NCI-H526 (cell line): Measurements from ENCODE around the gene ERFE.
"Not testable (repeated sequence)": the region's sequence is repeated elsewhere in the genome, so short reads cannot be mapped to it uniquely, and the experiment has no call there.

Source experiments
- DNase-seq, 2 experiments: peaks; one replicate each; lab custom pipeline; 2025; lab: John Stamatoyannopoulos, UW

ERFE gene, protein sequence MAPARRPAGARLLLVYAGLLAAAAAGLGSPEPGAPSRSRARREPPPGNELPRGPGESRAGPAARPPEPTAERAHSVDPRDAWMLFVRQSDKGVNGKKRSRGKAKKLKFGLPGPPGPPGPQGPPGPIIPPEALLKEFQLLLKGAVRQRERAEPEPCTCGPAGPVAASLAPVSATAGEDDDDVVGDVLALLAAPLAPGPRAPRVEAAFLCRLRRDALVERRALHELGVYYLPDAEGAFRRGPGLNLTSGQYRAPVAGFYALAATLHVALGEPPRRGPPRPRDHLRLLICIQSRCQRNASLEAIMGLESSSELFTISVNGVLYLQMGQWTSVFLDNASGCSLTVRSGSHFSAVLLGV

DNA sequence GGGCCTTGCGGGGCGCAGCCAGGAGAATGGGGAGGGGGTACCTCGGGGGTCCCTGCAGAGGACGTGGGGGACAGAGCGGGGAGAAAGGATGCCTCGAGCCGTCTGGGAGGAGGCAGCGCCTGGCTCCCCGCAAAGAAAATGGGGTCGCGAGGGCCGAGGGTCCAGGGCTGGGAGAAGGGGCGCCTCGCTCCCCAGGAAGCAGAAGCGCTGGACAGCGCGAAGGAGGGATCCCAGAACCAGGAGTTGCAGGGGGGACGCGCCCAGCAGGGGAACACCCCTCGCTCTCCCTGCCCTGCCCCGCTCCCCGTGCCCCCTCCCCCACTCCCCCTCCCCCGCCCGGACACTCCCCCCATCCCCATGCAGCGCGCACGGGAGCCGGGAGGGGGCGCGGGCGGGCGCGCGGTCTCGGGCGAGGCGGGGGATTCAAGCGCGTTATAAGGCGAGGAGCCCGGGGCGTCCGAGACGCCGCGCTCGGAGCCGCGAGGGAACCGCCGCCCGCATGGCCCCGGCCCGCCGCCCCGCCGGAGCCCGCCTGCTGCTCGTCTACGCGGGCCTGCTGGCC, at the start of gene ERFE:
TSS of gene ERFE (plus strand) at position 462 of the 562 bp plus-strand sequence. CDS start at position 500, 38 bp downstream.
- DNase-seq = peak in 1 of 2 experiments; percentile 84

DNA sequence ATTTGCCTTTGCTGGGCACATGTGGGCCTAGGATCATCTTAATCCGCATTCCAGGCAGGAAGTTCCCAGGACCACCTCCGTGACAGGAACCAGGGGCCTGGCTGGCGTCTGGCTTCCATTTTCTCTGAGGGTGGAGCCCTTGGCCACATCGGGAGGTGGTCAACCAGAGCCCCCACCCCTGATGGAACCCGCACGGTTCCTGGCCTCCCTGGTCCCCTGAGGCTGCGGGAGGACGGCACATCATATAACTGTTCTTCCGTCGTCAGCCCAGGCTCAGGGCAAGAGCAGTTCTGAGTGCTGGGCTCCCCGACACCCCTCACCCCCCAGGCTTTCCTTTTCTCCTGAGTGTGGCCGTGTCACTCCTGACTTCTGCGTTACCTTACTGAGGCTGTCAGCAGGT, 45.2 kb upstream of the ERFE start:
- DNase-seq = no peak

GRCh38 chr2:238114331-238114841, 44.4 kb upstream of the ERFE start:
- no peak for DNase-seq

DNA sequence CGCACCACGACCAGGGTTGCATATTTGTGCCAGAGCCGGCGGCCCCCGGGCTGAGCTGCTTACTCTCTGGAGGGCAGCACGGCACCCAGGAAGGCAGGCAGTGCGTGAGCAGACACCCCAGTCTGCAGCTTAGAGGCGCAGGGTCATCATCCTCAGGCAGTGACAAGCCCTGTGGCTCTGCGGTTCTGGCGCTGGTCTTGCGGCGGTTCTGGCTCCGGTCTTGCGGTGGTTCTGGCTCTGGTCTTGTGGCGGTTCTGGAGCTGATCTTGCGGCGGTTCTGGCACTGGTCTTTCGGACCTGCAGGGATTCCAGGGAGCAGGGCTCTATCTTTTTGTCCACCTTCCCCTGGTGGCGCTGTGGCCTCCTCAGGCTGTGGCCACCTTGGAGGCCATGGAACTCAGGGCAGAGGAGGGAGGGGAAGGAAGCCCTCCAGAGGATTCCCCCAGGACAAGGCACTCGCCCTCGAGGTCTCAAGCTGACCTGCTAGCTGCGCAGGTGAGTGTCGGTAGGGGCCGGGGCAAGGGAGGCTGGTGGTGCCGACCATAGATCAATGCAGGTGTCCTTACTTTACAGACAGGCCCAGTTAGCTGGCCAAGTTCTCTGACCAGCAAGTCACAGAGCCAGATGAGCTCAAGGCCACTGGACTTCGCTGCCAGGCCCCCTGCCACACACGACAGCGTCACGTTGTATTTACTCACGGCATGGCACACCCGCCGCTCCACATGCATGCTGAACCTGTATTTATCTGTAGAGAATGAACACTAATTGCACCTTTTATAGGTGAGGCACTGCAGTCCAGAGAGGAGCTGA, 43.7 kb upstream of the ERFE start:
- DNase-seq = no peak

GRCh38 chr2:238115709-238116108, 43.1 kb upstream of the ERFE start:
- not testable (repeated sequence) for DNase-seq

- DNase-seq = no peak
These were observed 42.2 kb upstream of the ERFE start for GRCh38 chr2:238116298-238117198.

- no peak for DNase-seq
These were observed 41.3 kb upstream of the ERFE start for GRCh38 chr2:238117199-238118154.

DNA sequence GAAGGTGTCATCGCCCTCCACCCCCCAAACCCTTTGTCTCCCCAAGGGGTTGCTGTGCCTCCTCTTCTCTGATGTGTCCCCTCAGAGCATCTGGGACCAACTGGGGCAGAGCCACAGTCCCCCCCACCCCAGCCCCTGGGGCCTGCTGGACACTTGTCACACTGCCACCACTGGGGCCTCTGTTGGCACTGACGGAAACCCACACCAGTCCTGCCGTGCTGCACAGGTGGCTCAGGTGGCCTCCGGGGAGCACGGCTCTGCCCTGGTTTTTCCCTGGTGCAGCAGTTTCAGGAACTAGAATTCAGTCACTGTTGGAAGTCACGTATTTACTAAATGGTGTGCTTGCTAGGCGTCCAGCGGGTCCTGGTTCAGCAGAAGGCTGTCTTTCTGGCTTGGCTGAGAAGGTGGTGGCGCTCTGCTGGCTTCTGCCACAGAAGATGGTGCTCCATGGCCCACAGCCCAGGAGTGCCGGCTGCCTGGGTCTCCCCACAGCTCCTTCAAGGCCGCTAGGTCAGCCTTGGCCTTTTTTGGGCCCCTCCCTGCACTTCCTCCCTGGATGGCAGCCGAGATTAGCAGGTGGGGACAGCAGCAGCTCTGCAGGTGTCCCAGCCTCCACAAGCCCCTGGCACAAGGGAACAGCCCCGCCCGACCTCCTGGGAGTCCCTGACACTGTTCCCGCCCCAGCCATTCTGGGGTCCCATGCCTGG, 38.9 kb upstream of the ERFE start:
- no peak for DNase-seq

GRCh38 chr2:238120463-238121298, 38.1 kb upstream of the ERFE start:
- DNase-seq = peak; percentile 28 to 61

- no peak for DNase-seq
These were observed 37.1 kb upstream of the ERFE start for GRCh38 chr2:238121511-238122286.

DNA sequence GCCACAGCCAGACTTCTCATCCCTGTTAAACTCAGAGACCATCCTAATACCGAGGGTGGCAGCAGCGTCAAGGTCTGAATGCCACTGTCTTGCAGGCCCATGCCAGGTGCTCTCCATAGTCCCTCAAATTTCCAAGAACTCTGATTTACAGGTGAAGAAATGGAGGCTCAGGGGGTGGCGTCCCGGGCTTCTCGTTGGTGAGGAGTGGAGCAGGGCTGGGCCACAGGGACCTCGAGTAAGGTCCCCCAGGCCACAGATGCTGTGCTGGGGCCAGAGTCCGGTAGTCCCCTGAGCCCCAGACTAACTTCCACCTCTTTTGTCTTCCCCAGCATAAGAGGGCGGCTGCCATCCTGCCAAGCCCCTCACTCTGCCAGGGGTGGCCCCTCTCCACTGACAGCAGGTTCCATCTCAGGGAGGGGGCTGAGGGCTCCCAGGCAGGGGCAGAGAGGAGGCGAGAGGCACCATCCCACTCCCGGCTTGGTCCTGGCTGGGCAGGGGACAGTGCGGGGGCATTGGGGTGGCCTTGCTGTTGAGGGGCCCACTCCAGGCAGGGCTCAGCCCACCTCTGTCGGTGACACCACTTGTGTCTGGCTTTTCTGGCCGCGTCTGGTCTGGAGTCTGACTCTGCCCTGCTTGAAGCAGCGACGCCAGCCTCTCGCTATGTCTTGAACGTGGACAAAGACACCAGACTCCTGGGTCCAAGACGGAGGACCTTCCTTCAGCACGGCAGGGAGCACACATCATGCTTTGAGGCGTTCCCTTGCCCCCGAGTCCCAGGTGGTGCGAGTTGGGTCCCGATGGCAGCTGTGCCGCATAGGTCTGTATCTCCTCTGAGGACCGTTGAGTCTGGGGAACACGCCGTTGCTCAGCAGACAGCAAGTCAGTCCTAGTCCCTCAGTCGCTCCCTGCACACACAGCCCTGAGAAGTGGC, 36.2 kb upstream of the ERFE start:
- no peak for DNase-seq

DNA sequence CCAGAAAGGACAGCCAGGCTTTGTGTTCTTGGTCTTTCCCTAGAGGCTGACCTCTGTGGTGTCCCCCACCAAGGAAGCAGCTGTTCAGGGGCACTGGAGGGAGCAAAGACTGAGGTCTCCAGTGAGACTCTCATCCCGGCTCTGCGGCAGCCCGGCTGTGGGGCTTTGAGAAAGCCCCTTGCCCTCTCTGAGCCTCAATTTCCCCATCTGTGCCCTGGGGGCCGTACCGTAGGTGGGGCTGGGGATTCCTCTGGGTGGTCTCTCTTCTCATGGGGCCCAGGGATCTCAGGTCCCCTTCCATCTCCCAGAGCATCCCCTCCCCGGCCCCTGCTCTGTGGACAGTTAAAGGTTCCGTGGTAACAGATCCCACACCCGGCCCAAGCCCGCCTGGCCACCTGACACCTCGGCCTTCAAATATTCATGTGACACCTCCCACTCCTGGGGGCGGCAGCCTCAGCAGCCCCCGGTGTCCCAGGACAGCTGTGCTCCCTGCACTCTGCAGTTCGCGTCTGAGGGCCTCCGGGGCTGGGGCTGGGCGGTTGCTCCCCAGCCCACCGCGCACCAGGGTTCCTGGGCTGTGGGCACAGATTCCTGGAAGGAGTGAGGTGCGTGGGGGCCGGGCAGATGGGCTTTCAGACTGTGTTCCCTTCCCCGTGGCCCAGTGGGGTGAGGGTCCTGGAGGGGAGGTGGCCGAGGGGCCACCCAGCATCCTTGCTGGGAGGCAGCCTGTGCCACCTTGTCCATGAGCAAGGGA, 35.4 kb upstream of the ERFE start:
- no peak for DNase-seq

- no peak for DNase-seq
These were observed 34.7 kb upstream of the ERFE start for GRCh38 chr2:238123991-238124470.

DNA sequence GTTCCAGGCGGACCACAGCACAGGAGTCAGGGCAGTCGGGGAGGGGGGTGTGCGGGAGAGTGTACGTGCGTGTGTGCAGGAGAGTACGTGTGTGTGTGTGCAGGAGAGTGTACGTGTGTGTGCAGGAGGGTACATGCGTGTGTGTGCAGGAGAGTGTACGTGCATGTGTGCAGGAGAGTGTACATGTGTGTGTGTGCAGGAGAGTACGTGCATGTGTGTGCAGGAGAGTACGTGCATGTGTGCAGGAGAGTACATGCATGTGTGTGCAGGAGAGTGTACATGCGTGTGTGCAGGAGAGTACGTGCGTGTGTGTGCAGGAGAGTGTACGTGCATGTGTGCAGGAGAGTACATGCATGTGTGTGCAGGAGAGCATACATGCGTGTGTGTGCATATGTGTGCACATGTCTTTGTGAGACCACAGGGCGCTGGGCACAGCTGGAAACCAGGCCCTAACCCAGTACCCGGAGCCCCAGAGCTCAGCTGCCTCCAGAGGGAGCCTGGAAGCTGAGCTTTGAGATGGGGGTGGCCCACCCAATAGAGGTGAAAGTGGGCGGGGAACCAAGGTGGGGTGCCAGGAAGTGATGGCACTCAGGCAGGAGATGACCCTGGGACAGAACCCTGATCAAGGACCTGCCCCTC, 34.2 kb upstream of the ERFE start:
- no peak for DNase-seq

DNA sequence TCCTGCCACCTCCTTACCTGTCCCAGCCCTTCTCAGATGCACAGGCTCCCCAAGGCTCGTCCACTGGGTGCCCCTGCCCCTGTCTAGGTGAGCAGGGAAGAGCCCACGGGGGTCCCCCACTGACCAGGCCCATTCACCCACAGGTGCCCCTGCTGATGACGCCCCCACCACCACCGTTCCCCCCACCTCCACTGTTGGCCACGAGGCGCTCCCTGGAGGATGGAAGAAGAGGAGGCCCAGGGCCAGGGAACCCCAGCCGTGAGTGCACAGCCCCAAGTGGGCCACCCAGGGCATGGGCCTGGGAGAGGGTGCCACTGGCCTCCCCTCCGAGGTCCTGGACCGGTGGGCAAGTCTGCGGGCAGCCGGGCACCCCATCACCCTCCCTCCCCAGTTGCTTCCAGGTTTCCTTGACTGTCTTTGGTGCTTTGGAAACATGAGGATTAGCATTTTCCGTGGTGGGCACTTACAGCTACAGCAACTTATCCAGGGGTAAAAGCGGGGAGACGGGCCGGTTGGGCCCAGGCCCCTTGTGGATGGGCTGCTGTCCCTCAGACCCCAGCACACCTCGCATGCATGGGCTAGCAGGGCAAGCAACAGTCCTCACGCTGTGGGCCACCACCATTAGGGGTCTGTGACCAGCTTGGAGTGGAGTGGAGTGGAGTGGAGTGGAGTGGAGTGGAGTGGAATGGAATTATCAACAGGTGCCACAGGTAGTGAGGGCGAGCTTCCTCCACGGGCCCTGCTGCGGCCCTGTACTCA, 33.5 kb upstream of the ERFE start:
- no peak for DNase-seq
